IPS-15b (cell line): ENCODE data around the gene ATXN3L.
"Not testable (repeated sequence)": the region's sequence is repeated elsewhere in the genome, so short reads cannot be mapped to it uniquely, and the experiment has no call there.

Experiments
- H3K27me3 ChIP-seq: one replicate; pipeline ENCODE4 v1.6.1; 2013; ENCODE audit warnings: low read length; ENCODE audit not compliant: control insufficient read depth, insufficient read depth
- H3K36me3 ChIP-seq: one replicate; pipeline ENCODE4 v1.6.1; 2013; ENCODE audit warnings: low read length; ENCODE audit not compliant: control insufficient read depth, insufficient read depth
- H3K4me1 ChIP-seq: one replicate; pipeline ENCODE4 v1.6.1; 2013; ENCODE audit warnings: mild to moderate bottlenecking, low read length; ENCODE audit not compliant: control insufficient read depth, insufficient read depth
- H3K4me3 ChIP-seq: one replicate; pipeline ENCODE4 v1.5.1; 2013; ENCODE audit warnings: low read depth, low read length
- H3K9ac ChIP-seq: one replicate; pipeline ENCODE4 v1.6.1; 2013; ENCODE audit warnings: low read depth, mild to moderate bottlenecking, low read length
- H3K9me3 ChIP-seq: one replicate; pipeline ENCODE4 v1.6.1; 2013; ENCODE audit warnings: mild to moderate bottlenecking, low read length; ENCODE audit not compliant: control insufficient read depth, insufficient read depth

The ATXN3L gene

DNA sequence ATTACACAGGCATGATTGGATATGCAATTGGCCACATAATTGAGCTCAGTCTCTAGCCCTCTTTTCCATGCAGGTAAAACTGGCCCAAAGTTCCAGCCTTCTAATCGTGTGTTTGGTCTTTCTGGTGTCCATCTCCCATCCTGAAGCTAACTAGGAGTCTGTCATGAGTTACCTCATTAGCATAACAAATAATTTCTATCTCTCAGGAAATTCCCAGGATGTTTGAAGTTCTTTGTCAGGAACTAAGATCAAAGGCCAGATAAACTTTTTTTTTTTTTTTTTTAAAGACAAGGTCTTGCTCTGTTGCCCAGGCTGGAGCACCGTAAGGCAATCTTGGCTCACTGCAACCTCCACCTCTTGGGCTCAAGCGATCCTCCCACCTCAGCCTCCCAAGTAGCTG lies 15.8 kb downstream of the ATXN3L start:
- Histone ChIP-seq H3K9me3 (no peaks in the 10 kb centered on the region), H3K27me3 (no peaks in the 10 kb centered on the region), H3K4me3 (no peak overlapping the region), H3K4me1 (no peaks in the 10 kb centered on the region), H3K9ac (no peak overlapping the region), H3K36me3 (no peaks in the 10 kb centered on the region)

DNA sequence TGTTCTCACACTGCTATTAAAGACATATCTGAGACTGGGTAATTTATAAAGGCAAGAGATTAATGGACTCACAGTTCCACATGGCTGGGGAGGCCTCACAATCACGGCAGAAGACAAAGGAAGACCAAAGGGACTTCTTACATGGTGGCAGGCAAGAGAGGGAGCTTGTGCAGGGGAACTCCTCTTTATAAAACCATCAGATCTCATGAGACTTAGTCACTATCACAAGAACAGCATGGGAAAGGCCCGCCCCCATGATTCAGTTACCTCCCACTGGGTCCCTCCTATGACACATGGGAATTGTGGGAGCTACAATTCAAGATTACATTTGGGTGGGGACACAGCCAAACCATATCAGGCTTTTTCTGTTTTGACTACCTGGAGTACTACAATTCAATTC lies 16.6 kb downstream of the ATXN3L start:
- not testable (repeated sequence) for H3K9ac ChIP-seq, H3K27me3 ChIP-seq, H3K9me3 ChIP-seq, H3K36me3 ChIP-seq, H3K4me1 ChIP-seq, H3K4me3 ChIP-seq

DNA sequence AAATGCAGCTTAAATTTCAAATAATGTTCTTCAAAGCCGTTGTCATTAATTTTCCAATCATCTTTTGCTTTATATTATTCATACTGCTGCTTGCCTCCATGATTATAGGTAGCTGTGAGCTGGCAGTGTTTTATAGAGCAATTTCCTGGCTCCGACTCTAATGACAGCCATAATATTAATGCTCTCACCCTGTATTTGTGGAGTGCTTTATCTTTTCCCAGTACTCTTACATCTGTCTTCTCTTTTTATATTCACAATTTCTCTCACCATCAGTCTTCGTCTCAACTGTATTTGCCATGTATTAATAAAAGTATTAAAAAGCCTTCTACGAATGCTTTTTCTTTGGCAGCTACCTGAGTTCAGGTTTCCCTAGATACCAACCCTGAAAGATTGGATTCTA lies 21.0 kb downstream of the ATXN3L start:
- Histone ChIP-seq H3K9me3 (no peaks in the 10 kb centered on the region), H3K27me3 (no peaks in the 10 kb centered on the region), H3K9ac (no peak overlapping the region), H3K4me3 (no peak overlapping the region), H3K36me3 (no peaks in the 10 kb centered on the region), H3K4me1 (no peaks in the 10 kb centered on the region)

DNA sequence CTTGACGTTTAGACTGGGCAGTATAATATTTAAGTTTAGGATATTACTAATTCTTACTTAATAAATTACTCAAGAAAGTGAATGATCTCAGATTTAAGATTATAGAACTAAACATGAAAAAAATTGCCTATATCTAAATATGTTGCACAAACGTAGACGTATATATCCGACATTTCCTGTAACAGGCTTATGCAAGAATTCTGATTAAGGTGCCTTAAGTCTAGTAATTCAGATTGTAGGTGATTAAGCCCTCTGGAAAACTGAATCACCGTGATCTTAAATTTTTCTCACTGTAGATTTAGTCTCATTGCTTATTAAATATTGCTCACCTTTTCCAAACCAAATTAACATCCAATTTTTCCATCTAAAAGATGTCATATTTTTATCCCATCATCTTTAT lies 24.0 kb downstream of the ATXN3L start:
- Histone ChIP-seq H3K4me1 (no peaks in the 10 kb centered on the region), H3K9me3 (no peaks in the 10 kb centered on the region)

DNA sequence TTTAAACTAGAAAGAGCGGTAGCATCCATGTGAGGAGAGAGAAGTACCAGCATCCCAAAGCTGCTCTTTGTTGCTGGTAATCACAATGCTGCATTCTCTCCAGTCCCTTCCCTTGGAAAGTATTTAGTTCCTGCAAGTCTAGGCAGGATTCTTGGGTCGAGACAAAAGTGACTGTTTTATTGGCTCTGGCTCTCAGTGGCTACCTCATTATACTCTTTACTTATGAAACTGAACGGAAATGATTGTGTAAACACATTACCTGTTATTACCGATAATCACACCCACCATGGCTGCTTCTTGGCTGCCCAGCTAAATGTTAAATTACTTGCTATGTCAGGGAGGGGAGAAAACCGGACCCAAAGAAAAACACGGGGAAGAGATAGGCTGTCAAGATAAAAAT lies 26.2 kb downstream of the ATXN3L start:
- Histone ChIP-seq H3K27me3 (no peaks in the 10 kb centered on the region), H3K9me3 (no peaks in the 10 kb centered on the region), H3K36me3 (no peaks in the 10 kb centered on the region), H3K4me1 (no peaks in the 10 kb centered on the region), H3K9ac (no peak overlapping the region), H3K4me3 (no peak overlapping the region)

More for the DNA sequence above, 24.0 kb downstream of the ATXN3L start:
- Histone ChIP-seq H3K27me3 (no peaks in the 10 kb centered on the region), H3K9ac (no peak overlapping the region), H3K36me3 (no peaks in the 10 kb centered on the region), H3K4me3 (no peak overlapping the region)

DNA sequence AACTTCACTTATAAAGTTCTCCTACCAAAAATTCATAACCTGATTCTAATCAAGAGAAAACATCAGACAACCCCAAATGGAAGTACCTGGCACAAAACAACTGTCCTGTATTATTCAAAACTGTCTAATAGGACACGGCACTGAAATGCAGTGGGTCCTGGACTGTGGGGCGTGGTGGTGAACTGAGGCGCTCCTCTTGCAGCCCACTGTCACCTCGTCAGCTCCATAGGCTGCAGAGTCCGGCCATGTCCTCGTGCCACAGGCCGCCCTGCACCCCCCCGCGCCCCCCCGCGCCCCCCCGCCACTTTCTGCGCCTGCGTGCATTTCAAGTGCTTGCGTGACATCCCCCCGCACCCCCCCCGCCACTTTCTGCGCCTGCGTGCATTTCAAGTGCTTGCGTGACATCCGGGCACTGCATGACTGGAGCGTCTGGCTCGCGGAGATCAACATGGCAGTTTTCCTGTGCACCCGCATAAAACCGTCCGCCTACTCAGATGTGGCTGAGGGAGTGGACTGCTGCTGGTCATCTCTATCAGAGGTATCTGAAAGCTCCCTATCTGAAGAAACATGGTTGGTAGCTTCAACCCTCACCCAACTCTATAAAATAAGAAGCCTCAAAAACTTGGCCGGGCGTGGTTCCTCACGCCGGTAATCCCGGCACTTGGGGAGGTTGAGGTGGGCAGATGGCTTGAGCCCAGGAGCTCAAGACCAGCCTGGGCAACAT lies 28.8 kb downstream of the ATXN3L start:
- peaks cover under 1% of the 10 kb centered on the region for H3K9me3 ChIP-seq
- H3K4me1 ChIP-seq: no peaks in the 10 kb centered on the region
- no peak overlapping the region for H3K4me3 ChIP-seq
- H3K9ac ChIP-seq: no peak overlapping the region
- no peaks in the 10 kb centered on the region for H3K27me3 ChIP-seq
- no peaks in the 10 kb centered on the region for H3K36me3 ChIP-seq

DNA sequence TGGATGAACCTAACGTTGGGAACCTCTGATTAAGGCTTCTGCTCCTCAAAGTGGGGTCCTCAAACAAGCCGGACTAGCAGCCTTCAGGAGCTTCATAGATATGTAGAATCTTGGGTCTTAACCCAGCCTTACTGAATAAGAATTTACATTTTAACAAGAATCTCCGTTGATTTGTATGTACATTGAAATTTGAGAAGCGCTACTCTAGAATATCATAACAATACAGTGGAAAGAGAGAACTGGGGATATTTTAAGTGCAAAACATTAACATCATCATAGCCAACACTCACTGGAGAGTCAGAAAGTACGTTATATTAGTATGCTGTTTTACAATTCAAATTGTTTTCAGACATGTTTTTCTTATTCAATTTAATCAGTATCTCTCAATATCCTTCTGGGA lies 31.2 kb downstream of the ATXN3L start:
- peaks cover 5% of the 10 kb centered on the region for H3K36me3 ChIP-seq
- H3K9ac ChIP-seq: no peak overlapping the region
- H3K4me3 ChIP-seq: no peak overlapping the region
- H3K9me3 ChIP-seq: peaks cover 16% of the 10 kb centered on the region
- H3K4me1 ChIP-seq: no peaks in the 10 kb centered on the region
- H3K27me3 ChIP-seq: no peaks in the 10 kb centered on the region

DNA sequence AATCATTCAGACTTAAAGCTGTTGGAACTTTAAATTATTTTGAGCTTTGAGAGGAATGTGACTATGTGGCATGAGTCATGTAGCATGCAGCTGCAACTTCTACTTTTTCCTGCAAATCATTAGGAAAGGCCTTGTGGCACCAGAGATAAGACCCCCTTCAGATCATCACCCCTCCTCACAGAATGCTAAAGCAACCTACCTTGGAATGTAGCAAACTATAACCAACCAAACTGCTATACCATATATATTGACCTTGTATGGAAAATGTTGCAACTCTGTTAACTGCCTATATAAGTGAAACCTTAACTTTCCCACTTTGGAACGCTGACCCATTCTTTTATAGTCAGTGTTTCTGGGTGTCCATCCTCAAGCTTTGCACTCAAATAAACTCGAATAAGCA lies 32.0 kb downstream of the ATXN3L start:
- Histone ChIP-seq H3K4me1 (no peaks in the 10 kb centered on the region), H3K4me3 (no peak overlapping the region), H3K9me3 (peaks cover 22% of the 10 kb centered on the region), H3K36me3 (peaks cover 5% of the 10 kb centered on the region), H3K27me3 (no peaks in the 10 kb centered on the region), H3K9ac (no peak overlapping the region)

DNA sequence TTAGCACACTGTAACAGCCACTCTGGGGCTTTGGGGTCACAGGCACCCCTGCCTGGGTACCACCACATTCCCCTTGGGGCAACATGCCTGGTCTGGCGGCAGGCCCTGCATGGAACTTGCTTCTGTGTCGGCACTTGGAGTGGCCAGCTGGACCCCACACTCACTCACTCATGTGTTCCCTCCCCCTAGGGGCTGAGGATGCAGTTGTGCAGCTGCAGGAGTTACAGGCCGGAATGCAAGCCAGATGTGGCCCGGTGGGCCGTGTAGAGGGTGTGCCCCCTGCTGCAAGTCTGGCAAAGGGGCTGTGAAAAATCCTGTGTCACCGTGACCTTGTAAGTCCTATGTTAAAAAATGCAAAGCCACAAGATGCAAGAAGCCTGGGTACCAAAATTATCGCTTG lies 34.2 kb downstream of the ATXN3L start:
- Histone ChIP-seq H3K9me3 (peaks cover 27% of the 10 kb centered on the region), H3K4me1 (no peaks in the 10 kb centered on the region)

DNA sequence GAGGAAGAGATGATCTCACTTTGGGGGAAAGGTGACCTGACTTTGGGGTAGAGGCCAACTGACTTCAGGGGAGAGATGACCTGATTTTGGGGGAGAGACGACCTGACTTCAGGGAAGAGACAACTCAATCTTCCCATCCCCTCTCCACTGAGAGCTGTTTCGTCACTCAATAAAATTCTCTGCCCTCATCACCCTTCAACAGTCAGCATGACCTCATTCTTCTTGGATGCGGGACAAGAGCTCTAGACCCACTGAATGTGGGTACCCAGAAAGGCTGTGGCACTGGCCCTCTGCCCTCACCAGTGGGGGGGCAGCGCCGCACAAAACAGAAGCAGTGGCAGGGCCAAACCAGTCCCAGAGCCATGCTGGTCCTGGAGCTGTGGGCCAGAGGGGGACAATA lies 34.6 kb downstream of the ATXN3L start:
- peaks cover 27% of the 10 kb centered on the region for H3K9me3 ChIP-seq
- no peak overlapping the region for H3K4me3 ChIP-seq
- H3K27me3 ChIP-seq: no peaks in the 10 kb centered on the region
- no peak overlapping the region for H3K9ac ChIP-seq
- peaks cover 5% of the 10 kb centered on the region for H3K36me3 ChIP-seq
- H3K4me1 ChIP-seq: no peaks in the 10 kb centered on the region

More for the DNA sequence above, 34.2 kb downstream of the ATXN3L start:
- no peak overlapping the region for H3K9ac ChIP-seq
- H3K4me3 ChIP-seq: no peak overlapping the region
- H3K36me3 ChIP-seq: peaks cover 5% of the 10 kb centered on the region
- no peaks in the 10 kb centered on the region for H3K27me3 ChIP-seq

DNA sequence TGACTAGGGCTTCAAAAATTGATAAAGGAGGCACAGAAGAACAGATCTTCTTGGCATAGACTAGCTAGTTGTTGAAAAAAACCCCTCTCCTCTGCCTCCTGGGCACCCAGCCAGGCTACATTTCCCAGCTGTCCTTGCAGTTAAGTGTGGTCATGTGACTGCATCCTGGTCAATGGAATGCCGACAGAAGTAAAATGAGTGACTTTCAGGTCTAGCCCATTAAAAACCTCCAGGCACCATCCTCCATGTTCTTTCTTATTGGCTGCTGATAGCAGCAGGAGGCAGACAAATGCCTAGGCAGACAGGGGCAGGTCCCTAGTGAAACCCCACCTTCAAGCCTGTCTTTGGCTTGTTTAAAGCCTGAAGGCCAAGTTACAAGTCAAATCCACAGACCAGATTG lies 35.3 kb downstream of the ATXN3L start:
- Histone ChIP-seq H3K9ac (no peak overlapping the region), H3K4me3 (no peak overlapping the region), H3K36me3 (peaks cover 5% of the 10 kb centered on the region), H3K27me3 (no peaks in the 10 kb centered on the region), H3K4me1 (no peaks in the 10 kb centered on the region), H3K9me3 (peaks cover 27% of the 10 kb centered on the region)

DNA sequence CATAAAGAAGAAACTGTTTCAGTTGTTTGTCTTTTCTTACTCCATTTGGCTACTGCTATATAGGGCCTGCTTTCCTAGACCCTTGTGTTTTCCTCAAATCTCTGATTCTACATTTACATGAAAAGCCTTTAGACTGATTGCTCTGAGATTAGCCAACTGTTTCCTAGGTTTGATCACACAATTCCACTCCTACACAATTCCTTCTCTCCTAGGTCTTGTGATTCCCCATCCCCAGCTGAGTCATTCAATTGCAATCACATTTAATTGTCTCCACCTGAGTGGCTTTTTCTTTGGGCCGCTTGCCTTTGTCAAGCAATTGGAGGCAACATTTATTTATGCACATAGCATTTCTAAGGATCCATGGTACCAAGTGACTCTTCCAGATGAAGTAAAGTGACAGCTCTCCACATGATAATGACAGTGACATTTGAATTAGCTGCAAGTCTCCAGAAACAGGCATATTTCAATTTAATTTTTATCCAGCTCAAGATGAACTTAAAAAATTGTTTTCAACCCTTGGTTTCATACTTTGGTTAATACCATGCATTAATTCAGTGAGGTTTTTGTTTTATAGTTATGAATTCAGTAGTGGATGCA lies 35.8 kb downstream of the ATXN3L start:
- no peak overlapping the region for H3K4me3 ChIP-seq
- no peaks in the 10 kb centered on the region for H3K4me1 ChIP-seq
- no peak overlapping the region for H3K9ac ChIP-seq
- no peaks in the 10 kb centered on the region for H3K27me3 ChIP-seq
- H3K9me3 ChIP-seq: peaks cover 27% of the 10 kb centered on the region
- peaks cover 5% of the 10 kb centered on the region for H3K36me3 ChIP-seq
